ENCODE data around the gene IL1RL1.

The IL1RL1 gene

DNA sequence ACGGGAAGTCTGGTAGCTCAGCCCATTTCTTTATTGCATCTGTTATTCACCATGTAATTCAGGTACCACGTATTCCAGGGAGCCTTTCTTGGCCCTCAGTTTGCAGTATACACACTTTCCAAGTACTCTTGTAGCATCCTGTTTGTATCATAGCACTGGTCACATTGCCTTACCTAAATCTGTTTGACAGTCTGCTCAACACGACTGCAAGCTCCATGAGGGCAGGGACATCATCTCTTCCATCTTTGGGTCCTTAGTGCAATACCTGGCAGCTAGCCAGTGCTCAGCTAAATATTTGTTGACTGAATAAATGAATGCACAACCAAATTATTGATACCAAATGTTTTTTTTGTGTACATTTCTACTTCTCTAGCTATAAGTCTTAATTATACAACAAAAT, 33.0 kb downstream of the IL1RL1 start:
- Histone ChIP-seq H2AFZ (ENCODE audit: low read length) (no peak overlapping the region), H3K4me1 (ENCODE audit: insufficient read depth, low read length, poor library complexity, severe bottlenecking) (no peaks in the 10 kb centered on the region)

DNA sequence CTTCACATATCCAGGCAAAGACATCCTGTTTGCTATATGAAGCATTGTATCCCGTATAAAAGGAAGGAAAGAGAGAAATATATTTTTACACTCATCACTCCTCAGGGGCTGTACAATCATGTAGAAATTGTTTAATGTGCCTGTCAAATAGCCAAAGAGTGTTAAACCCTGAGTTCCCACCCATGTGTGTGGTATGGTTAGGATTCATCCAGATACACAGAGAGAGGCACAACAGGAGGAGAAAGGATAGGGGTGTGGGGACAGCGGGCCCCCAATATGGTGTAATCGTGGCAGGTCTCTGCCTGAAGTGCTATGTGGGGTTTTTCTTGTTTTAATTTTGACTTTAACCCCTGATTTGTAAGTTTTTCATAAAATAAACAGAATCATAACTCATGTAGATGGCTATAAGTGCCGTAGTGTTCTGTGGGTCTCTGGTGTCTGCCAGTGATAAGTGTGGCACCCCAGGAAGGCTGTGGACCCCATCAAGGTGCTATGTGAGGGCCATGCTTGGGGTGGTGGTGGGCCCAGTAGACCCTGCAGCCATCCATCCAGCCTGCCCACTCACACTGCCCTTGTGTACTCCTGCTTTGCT, 34.1 kb downstream of the IL1RL1 start:
- no peaks in the 10 kb centered on the region for H3K27me3 ChIP-seq (ENCODE audit: insufficient read depth, low read length, poor library complexity, severe bottlenecking)
- H3F3A ChIP-seq (ENCODE audit: low read depth) = no peaks in the 10 kb centered on the region
- no peak overlapping the region for H2AFZ ChIP-seq (ENCODE audit: low read length)
- no peak overlapping the region for H3K9ac ChIP-seq (ENCODE audit: low read depth, low read length, poor library complexity, severe bottlenecking)
- no peaks in the 10 kb centered on the region for H3K4me1 ChIP-seq (ENCODE audit: insufficient read depth, low read length, poor library complexity, severe bottlenecking)
- no peaks in the 10 kb centered on the region for H3K36me3 ChIP-seq (ENCODE audit: insufficient read depth, low read length)
- H3K4me2 ChIP-seq (ENCODE audit: low read depth, low read length, poor library complexity, severe bottlenecking) = no peak overlapping the region
- H4K20me1 ChIP-seq (ENCODE audit: insufficient read depth, low read length, poor library complexity, severe bottlenecking) = no peaks in the 10 kb centered on the region
- H3K79me2 ChIP-seq (ENCODE audit: insufficient read depth, low read length) = no peaks in the 10 kb centered on the region
- no peaks in the 10 kb centered on the region for H3K9me2 ChIP-seq (replicated peaks; ENCODE audit: low read depth, low read length)
- H3K4me3 ChIP-seq (ENCODE audit: low read length, poor library complexity, severe bottlenecking) = no peak overlapping the region
- TF ChIP-seq EZH2phosphoT487 (IDR thresholded peaks at IDR 0.05; ENCODE audit: borderline replicate concordance) = no peak
- TF ChIP-seq, protein P1, sequence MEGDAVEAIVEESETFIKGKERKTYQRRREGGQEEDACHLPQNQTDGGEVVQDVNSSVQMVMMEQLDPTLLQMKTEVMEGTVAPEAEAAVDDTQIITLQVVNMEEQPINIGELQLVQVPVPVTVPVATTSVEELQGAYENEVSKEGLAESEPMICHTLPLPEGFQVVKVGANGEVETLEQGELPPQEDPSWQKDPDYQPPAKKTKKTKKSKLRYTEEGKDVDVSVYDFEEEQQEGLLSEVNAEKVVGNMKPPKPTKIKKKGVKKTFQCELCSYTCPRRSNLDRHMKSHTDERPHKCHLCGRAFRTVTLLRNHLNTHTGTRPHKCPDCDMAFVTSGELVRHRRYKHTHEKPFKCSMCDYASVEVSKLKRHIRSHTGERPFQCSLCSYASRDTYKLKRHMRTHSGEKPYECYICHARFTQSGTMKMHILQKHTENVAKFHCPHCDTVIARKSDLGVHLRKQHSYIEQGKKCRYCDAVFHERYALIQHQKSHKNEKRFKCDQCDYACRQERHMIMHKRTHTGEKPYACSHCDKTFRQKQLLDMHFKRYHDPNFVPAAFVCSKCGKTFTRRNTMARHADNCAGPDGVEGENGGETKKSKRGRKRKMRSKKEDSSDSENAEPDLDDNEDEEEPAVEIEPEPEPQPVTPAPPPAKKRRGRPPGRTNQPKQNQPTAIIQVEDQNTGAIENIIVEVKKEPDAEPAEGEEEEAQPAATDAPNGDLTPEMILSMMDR (conservative IDR thresholded peaks at IDR 0.05; ENCODE audit: low read length) = no peak
- H3K9me3 ChIP-seq (ENCODE audit: insufficient read depth, low read depth, low read length) = no peaks in the 10 kb centered on the region

More for the DNA sequence above, 33.0 kb downstream of the IL1RL1 start:
- Histone ChIP-seq H3K4me3 (ENCODE audit: low read length, poor library complexity, severe bottlenecking) (no peak overlapping the region), H3K27me3 (ENCODE audit: insufficient read depth, low read length, poor library complexity, severe bottlenecking) (no peaks in the 10 kb centered on the region), H3K79me2 (ENCODE audit: insufficient read depth, low read length) (no peaks in the 10 kb centered on the region), H3K9ac (ENCODE audit: low read depth, low read length, poor library complexity, severe bottlenecking) (no peak overlapping the region), H3K9me2 (replicated peaks; ENCODE audit: low read depth, low read length) (no peaks in the 10 kb centered on the region), H3F3A (ENCODE audit: low read depth) (no peaks in the 10 kb centered on the region), H3K9me3 (ENCODE audit: insufficient read depth, low read depth, low read length) (no peaks in the 10 kb centered on the region), H3K36me3 (ENCODE audit: insufficient read depth, low read length) (no peaks in the 10 kb centered on the region), H4K20me1 (ENCODE audit: insufficient read depth, low read length, poor library complexity, severe bottlenecking) (no peaks in the 10 kb centered on the region), H3K4me2 (ENCODE audit: low read depth, low read length, poor library complexity, severe bottlenecking) (no peak overlapping the region)
- TF ChIP-seq, protein P1 (conservative IDR thresholded peaks at IDR 0.05; ENCODE audit: low read length) = no peak
- TF ChIP-seq EZH2phosphoT487 (IDR thresholded peaks at IDR 0.05; ENCODE audit: borderline replicate concordance) = no peak

DNA sequence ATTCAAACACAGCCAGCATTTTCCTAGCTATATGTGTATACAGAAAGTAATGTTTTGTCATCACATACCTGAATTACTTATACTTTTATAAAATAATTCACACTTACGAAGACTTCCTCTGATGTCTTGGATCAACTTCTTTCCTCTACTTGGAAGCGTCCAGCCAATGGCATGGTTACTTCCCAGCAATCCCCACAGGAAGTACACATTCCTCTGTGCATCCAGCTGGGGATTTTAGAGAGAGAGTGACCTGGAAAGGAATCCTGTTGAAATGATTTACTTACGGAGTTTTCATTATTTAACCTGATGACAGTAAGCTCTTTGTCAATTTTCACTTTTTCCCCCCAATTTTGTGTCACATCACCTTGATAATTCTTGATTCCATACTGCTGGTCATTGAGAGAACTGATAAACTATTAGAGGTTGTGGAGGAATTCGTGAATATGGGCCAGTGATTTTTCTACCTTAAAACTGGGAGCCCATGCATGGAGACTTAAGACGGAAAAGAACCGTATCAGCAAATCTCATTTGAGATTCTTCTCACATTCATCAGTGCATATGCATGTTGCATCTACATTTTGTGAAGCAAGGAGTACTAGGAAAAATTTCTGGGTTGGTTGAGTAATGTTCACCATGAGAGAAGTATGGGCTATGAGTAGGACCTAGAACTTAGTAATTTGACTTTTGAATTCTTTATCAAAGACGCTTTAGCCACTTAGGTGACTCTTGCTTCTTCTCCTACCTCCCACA, 35.2 kb downstream of the IL1RL1 start:
- H3K4me3 ChIP-seq (ENCODE audit: low read length, poor library complexity, severe bottlenecking) = no peak overlapping the region
- H2AFZ ChIP-seq (ENCODE audit: low read length) = no peak overlapping the region
- no peaks in the 10 kb centered on the region for H3F3A ChIP-seq (ENCODE audit: low read depth)
- no peaks in the 10 kb centered on the region for H3K27me3 ChIP-seq (ENCODE audit: insufficient read depth, low read length, poor library complexity, severe bottlenecking)
- no peaks in the 10 kb centered on the region for H3K9me2 ChIP-seq (replicated peaks; ENCODE audit: low read depth, low read length)
- H3K9me3 ChIP-seq (ENCODE audit: insufficient read depth, low read depth, low read length) = no peaks in the 10 kb centered on the region
- no peak for TF ChIP-seq EZH2phosphoT487 (IDR thresholded peaks at IDR 0.05; ENCODE audit: borderline replicate concordance)
- TF ChIP-seq, protein P1 (conservative IDR thresholded peaks at IDR 0.05; ENCODE audit: low read length) = no peak
- H3K79me2 ChIP-seq (ENCODE audit: insufficient read depth, low read length) = no peaks in the 10 kb centered on the region
- no peaks in the 10 kb centered on the region for H3K36me3 ChIP-seq (ENCODE audit: insufficient read depth, low read length)
- no peak overlapping the region for H3K9ac ChIP-seq (ENCODE audit: low read depth, low read length, poor library complexity, severe bottlenecking)
- no peak overlapping the region for H3K4me2 ChIP-seq (ENCODE audit: low read depth, low read length, poor library complexity, severe bottlenecking)
- no peaks in the 10 kb centered on the region for H4K20me1 ChIP-seq (ENCODE audit: insufficient read depth, low read length, poor library complexity, severe bottlenecking)
- H3K4me1 ChIP-seq (ENCODE audit: insufficient read depth, low read length, poor library complexity, severe bottlenecking) = no peaks in the 10 kb centered on the region

Data from Loucy (cell line).